NCI-H146 treated with DMSO at 0.1 percent for 48 hours (cell line): ENCODE data around the gene CHD6.

Experiments
- DNase-seq: peaks from one replicate; lab custom pipeline; 2025; ENCODE audit not compliant: unreplicated experiment; lab: John Stamatoyannopoulos, UW

CHD6 gene

DNA sequence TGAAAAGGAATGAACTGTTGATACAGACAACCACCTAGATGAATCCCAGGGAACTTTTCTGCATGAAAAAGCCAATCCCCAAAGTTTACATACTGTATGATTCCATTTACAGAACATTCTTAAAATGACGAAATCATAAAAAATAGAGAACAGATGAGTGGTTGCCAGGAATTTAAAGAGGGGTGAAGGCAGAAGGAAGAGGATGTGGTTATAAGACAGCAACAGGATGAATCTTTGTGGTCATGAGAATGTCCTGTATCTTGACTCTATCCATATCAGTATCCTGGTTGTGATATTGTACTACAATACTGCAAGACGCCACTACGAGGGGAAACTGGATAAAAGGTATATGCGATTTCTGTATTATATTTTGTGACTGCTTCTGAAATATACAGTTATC is 181.5 kb downstream of the CHD6 start:
- no peak for DNase-seq

- DNase-seq, result no peak
Observed at GRCh38 chr20:41433203-41433602, 185.0 kb downstream of the CHD6 start.

- no peak for DNase-seq
Observed at GRCh38 chr20:41432746-41433145, 185.4 kb downstream of the CHD6 start.

GRCh38 chr20:41428285-41428684 is 189.9 kb downstream of the CHD6 start:
- no peak for DNase-seq

DNA sequence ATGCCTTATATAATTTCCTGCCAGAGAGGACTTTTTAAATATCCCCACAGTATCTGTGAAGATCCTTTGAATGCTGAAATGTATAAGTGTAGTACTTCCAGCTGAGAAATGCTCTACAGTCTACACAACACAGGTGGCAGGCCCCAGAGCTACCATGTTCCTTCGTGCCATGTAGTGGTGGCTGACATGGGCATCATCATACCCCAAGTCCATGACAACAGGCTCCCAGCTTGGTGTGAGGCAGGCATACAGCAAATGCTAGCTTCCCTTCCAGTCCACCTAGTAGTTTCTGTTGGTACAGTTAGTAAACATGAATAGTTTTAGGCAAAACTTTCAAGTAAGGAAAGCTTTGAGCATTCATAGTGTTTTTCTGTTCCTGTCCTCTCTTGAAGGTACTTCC is 190.3 kb downstream of the CHD6 start:
- DNase-seq, result no peak

DNA sequence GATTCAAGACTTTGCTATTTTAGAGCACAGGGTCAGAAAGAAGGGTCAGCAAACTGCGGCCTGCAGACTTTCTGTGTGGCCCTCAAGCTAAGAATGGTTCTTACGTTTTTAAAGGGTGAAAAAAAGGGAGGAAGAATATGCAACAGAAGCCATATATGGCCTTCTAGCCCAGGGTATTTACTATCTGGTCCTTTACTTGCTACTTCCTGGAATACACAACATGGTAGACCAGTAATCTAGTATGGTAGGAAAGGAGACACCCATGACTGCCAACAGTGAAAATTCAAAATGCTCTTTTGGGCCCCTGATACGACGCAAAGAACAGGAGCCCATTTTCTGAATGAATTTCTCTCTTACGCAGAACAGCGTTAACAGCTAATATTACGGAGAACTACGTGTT is 191.2 kb downstream of the CHD6 start:
- DNase-seq, result no peak

DNA sequence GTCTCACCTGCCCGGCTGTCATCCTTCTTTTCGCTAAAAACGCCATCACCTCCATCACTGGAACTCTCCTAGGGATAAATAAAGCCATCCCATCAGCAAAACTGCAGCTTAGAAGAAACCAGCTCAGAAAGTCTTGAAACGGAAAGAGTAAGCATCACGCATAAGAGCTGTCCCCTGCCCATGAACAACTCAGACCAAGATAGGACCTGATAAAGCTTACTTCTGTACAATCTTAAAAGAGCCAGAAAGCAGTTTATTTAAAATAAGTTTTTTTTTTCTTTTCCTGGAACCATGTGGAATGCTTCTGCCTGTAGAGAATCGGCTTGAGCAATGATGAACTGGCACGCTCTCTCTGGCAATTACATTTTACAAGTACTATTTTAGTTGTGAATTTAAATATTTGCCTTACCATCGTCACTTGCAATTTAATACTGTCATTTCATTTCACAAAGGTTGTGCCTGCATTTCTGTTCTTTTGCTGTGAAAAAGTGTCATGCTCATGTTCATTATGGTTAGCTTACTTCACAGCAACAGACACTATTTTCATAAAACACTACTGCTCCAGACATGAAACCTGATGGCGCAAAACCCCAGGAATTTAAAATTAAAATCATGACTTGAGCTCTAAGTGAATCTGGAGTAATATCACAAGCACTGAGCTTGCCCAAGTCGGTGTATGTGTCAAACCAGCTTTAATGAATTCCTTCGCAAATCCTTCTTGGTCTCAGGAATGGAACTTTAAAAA is 191.9 kb downstream of the CHD6 start:
- no peak for DNase-seq

DNA sequence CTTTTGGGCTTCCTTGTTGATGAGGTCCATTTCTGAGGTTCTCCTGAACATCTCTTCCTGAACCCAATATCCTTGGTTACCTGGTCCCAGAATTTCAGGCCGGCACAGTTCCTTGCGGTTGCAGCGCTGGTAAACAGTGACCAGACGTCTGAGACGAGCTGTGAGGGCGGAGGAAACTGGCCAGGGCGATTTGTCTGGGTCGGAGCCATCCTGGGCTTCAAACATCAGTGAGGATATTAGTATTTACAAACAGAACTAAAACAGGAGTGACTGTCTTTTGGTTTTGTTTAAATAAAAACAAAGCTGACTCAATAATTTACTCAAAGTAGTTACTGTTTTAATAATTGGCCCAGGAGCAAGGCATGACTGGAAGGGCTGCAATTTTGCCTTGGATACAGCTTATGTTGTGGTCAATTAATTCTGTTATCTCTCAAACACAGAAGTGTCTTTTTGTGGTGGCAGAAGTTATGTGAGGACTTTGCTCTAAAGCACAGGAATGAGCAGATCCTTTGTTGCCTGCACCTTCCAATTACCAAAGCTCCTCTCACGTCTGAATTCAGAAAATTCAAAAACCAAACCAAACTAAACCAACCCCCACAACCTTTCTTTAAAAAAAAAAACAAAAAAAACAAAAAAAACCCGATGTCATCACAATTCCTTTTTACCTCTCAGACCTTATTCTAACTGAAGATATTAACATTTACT is 192.8 kb downstream of the CHD6 start:
- DNase-seq, result no peak

DNA sequence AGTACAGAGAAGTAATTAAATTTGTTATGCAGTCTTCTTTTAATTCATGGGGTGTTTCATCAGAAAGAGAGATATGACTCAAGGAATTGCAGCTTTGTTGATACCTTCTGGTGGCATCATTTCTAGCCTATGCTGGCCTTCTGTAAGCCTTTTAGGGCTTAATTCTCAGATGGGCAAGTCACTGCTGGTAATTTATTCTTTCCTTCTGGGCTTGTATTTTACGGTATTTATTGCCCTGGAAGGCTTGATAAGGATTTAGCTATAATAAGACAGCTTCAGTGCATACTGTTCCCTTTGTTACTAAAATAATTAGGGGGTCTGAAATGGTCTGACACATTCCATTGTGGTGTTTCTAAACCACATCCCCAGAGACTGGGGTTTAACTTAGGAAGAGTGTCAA is 193.6 kb downstream of the CHD6 start:
- DNase-seq, result no peak

GRCh38 chr20:41424011-41424410 is 194.2 kb downstream of the CHD6 start:
- no peak for DNase-seq

GRCh38 chr20:41422953-41423352 is 195.2 kb downstream of the CHD6 start:
- no peak for DNase-seq

GRCh38 chr20:41418739-41419293 is 199.4 kb downstream of the CHD6 start:
- no peak for DNase-seq

GRCh38 chr20:41418031-41418430 is 200.1 kb downstream of the CHD6 start:
- no peak for DNase-seq

- no peak for DNase-seq
Observed at GRCh38 chr20:41415191-41415590, 203.0 kb downstream of the CHD6 start.

DNA sequence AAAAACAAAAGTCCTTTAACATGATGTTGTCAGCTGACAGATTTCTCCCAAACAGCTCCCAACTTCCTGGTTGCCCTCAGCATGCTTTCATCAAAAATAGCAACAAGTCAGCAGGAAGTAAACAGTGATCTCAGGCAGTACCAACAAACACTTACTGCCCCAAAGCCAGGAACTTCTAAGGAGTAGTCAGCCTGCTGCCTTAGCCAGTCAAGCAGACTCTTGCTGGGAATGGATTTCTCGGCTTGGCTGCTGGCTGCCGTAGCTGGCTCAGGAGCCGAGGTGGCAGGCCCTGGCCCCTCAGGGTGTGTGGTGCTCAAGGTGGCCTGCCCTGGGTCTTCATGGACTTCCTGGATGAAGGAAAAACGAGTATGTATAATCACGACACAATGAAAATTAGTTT is 205.0 kb downstream of the CHD6 start:
- no peak for DNase-seq

DNA sequence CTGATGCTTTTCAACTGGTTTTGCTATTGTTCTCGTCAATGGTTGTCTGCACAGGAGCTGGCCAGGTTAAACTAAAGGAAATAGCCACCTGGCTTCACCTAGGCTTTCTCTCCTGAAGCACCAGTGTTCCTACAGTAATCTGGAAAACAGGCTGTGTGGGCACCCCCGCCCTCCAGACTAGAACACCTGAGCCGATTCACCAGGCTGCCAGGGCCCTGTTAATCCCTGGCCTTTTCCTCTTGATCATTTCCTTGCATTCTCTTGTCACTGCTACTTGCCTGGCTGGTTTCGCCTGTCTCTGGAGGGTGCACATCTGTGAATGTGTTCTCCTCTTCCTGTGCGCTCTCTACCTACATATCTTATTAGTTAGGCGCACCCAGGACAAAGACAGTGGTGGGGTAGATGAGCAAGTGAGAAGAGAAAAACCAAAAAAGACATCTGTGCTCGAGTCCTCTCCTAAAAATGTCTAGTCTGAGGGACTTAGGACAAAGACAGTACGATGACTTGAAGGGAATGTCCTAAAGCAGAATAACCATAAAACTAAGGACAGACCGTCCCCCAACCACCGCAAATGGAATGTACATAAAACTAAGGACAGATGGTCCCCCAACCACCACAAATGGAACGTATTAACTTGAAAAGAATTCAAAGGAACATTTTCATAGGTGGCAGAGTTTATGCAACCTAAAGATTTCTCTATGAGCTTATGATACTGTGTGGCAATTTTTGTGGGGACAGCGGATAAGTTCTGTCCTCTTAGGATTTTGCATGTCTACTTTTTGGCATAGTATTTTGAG is 205.7 kb downstream of the CHD6 start:
- no peak for DNase-seq

DNA sequence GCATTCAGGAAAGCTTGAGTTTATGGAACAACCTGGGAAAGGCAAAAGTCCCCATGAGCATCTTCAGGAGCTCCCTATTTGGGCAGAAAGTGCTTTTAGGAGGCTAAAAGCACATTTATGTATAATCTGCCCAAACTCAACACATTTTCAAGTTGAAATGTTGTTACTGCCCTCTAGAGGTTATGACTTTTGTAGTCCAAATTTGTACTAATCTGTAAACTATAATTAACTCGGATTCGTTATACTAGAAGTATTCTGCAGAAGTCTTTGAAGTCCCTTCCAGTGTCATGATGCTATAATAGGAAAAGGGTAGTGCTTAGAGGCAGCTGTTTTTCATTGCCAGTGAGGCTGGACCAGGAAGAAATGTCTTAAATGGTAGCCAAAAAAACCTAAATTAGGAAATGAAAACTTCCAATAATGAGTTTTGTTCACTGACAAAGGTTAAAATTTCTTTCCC is 206.8 kb downstream of the CHD6 start:
- no peak for DNase-seq

DNA sequence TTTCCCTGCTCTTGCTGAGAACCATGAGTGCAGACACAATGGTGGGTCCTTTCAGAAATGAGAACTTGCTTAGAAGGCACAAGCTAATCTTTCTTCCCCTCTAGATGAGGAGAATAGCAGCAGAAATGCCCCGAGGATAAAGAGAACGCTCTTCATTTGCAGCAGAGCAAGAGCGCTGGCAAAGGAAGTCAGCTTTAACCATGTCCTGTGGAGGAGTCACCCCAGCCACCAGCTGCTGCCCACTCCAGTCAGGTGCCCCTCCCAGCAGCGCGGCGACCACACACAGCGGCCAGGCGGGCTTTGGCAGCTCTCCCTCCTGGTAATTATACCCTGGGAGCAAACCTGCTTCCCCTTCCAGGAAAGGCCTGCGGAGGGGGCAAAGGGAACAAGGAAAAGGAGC is 209.2 kb downstream of the CHD6 start:
- no peak for DNase-seq

DNA sequence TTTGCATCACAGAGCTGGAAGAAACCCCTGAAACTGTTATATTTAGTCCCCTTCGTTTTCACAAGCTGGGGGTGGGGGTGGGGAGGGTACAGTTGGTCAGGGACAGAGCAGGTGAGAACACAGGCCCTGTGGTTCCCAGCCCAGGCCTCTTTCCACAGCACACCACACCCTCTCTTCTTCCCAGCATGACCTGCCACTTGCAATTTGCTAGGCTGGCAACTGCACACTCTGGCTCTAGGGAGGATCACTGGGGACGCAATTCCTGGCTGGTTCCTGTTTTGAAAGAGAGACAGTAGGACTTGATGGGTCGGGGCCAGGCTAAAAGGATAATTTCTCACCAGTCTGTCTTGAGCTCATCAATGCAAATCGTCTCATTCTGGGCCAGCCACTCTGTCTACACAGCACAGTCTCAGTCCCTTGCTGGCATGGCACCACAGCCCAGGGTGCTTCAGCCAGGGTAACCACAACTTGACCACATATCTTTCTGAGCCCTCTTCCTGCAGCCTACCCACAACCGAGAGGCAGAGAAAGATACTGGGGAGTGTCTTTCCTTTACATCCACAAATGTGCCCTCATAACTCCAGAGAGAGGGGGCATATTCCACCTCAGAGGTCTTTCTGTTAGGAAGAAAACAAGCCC is 209.9 kb downstream of the CHD6 start:
- DNase-seq, result no peak

DNA sequence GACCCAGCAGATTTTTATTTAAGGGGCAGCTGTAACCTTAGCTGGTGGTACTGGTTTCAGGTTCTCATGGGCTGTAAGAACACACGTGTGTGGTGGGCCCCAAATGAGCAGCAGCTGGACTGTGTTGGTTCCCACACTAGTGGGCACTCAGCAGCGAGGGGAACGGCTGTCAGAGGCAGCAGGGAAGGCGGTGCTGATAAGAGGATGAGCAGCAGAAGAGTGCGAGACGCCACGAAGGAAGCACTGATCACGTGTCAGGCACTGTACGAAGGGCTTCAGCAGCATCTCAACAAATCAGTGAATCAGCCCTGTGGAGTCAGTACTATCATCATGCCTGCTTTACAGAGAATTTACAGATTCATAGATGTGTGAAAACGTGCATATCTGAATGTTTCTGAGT is 210.6 kb downstream of the CHD6 start:
- no peak for DNase-seq

DNA sequence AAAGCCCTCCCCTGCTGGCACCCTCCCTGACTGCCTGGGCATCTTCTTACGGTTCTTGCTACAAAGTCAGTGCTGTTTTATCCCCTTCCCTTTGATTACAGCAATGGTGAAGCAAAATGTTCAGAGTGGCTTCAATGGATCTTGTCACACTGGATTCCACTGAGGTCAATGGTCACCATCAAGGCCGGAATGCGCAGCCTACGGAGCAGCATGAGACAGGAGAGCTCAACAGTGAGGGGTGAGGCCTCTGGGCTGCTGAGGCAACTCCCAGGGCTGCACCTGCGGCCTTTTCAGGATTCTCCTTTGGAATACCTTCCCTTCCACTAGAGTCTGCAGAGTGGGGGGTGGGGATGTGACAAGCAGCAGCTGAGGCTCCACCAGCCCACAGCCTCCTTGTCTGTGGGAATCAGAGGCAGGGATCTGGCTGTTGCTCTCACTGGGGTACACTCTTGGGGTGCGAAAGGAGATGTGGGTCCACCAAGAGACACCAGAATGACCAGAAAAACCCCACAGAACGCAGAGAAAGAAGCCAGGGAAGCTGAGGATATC is 211.2 kb downstream of the CHD6 start:
- DNase-seq, result no peak
